Naive thymus-derived CD4-positive, alpha-beta T cell (primary cell): ENCODE results near the gene ZNF205. TPM values are rescaled to one million over a fixed set of nuclear protein-coding genes. Genes with fewer than 3 reads are reported as not detected.

Source experiments
- ATAC-seq: fragments of 150-1000 bp; cut with Tn5 transposase; 2 replicates; pipeline ENCODE4 v1.10.0; 2021; ENCODE audit warnings: mild to moderate bottlenecking, moderate library complexity
- CTCF ChIA-PET: fragments of 350-600 bp; sonication (Branson Sonifier 250); formaldehyde crosslinking; loops from one replicate; lab custom pipeline; 2021; ENCODE audit warnings: antibody characterized with exemption; lab: Charles Lee
- POLR2A ChIA-PET: fragments of 350-600 bp; sonication (Branson Sonifier 250); formaldehyde crosslinking; loops from one replicate; lab custom pipeline; 2021; ENCODE audit warnings: antibody characterized with exemption, inconsistent platforms; lab: Charles Lee
- DNase-seq, 9 donors: peaks; one replicate each; pipeline versions ENCODE4 v3.0.0 to v3.0.0-alpha.2; 2020 to 2022; ENCODE audit warnings: mixed read lengths in 1 of 9
- H3K27ac ChIP-seq: one replicate; pipeline ENCODE4 v1.7.0; 2013; ENCODE audit warnings: mild to moderate bottlenecking, low read depth, low read length, moderate library complexity
- H3K27me3 ChIP-seq, 2 donors: one replicate each; pipeline ENCODE4 v1.7.0; 2013; ENCODE audit warnings: low read length in 2 of 2, mild to moderate bottlenecking in 2 of 2, moderate library complexity in 2 of 2; ENCODE audit not compliant: control insufficient read depth in 2 of 2, insufficient read depth in 2 of 2
- H3K36me3 ChIP-seq, 3 experiments: 1 replicate in 2 of 3; 2 replicates in 1 of 3; pipeline ENCODE4 v1.7.0; 2013; ENCODE audit warnings: low read length in 3 of 3, mild to moderate bottlenecking in 3 of 3, moderate library complexity in 1 of 3; ENCODE audit not compliant: insufficient read depth in 3 of 3, control insufficient read depth in 2 of 3
- H3K4me1 ChIP-seq, 2 donors: one replicate each; pipeline ENCODE4 v1.7.0; 2013; ENCODE audit warnings: low read length in 2 of 2, mild to moderate bottlenecking in 2 of 2, moderate library complexity in 1 of 2; ENCODE audit not compliant: control insufficient read depth in 2 of 2, insufficient read depth in 2 of 2
- H3K4me3 ChIP-seq: 2 replicates; pipeline ENCODE4 v1.7.0; 2013; ENCODE audit warnings: mild to moderate bottlenecking, low read length
- H3K9me3 ChIP-seq, 3 experiments: 1 replicate in 2 of 3; 2 replicates in 1 of 3; pipeline ENCODE4 v1.7.0; 2013; ENCODE audit warnings: low read length in 3 of 3; ENCODE audit not compliant: control insufficient read depth in 2 of 3
- H3K27ac Mint-ChIP-seq, 9 donors: one replicate each; pipeline ENCODE4 v1.8.0; 2020 to 2022; ENCODE audit warnings: mixed read lengths in 9 of 9, mild to moderate bottlenecking in 8 of 9, moderate library complexity in 5 of 9, inconsistent platforms in 2 of 9
- H3K27me3 Mint-ChIP-seq, 5 donors: one replicate each; pipeline ENCODE4 v1.8.0; 2021 to 2022; ENCODE audit warnings: mixed read lengths in 5 of 5, mild to moderate bottlenecking in 1 of 5
- H3K36me3 Mint-ChIP-seq, 5 donors: one replicate each; pipeline ENCODE4 v1.8.0; 2020 to 2022; ENCODE audit warnings: mixed read lengths in 5 of 5, mild to moderate bottlenecking in 3 of 5, inconsistent platforms in 1 of 5
- H3K4me1 Mint-ChIP-seq, 7 donors: one replicate each; pipeline ENCODE4 v1.8.0; 2020 to 2022; ENCODE audit warnings: mixed read lengths in 7 of 7, mild to moderate bottlenecking in 3 of 7, inconsistent platforms in 1 of 7
- H3K4me3 Mint-ChIP-seq, 10 donors: one replicate each; pipeline ENCODE4 v1.8.0; 2020 to 2022; ENCODE audit warnings: mild to moderate bottlenecking in 10 of 10, mixed read lengths in 10 of 10, moderate library complexity in 6 of 10, inconsistent platforms in 2 of 10
- H3K9me3 Mint-ChIP-seq, 11 donors: one replicate each; pipeline ENCODE4 v1.8.0; 2020 to 2022; ENCODE audit warnings: mixed read lengths in 11 of 11, mild to moderate bottlenecking in 4 of 11, inconsistent platforms in 1 of 11, moderate library complexity in 1 of 11
- intact Hi-C, 2 donors: fragments of 100-400 bp; cut with micrococcal nuclease; formaldehyde crosslinking; loops; one replicate each; pipeline ENCODE4 v1.15.1; 2023
- polyA plus RNA-seq, 2 donors: library from polyadenylated mRNA; unstranded; fragments of 300-500 nt; fragmentation: Illumina TruSeq; gene quantifications; one replicate each; pipeline ENCODE4 v1.2.3, GENCODE V29; 2021
- total RNA-seq, 6 experiments: library from RNA in 5 of 6; stranded (reverse) in 5 of 6; gene quantifications; 1 replicate in 5 of 6; 2 replicates in 1 of 6; pipeline ENCODE4 v1.2.3 and lab custom pipeline; 2021 to 2026

Gene ZNF205
- total and polyA plus RNA-seq, 7 experiments from 2014 or later = 0.09 to 0.29 TPM; not detected in 5

GRCh38 chr16:3122926-3123570 lies 10.7 kb downstream of the ZNF205 start:
- ChIA-PET POLR2A (interaction anchor here (0.6 to 2.7 kb wide), 7 partner anchors 9 to 120 kb away, joined by 3 to 11 read pairs (median 3); no protein-coding TSS in a partner anchor), CTCF (interaction anchor here (0.6 to 1.4 kb wide), 8 partner anchors 18 to 1501 kb away, joined by 3 to 4 read pairs (median 3); no protein-coding TSS in a partner anchor)
- Mint-ChIP-seq H3K9me3 (no peaks in the 10 kb centered on the region), H3K27ac (peak overlapping the region; percentile 32 to 97 (median 92)), H3K4me1 (peaks cover 12 to 41% (median 36%) of the 10 kb centered on the region in 7 donors), H3K27me3 (no peaks in the 10 kb centered on the region), H3K4me3 (peak overlapping the region; percentile 92 to 99 (median 96)), H3K36me3 (peaks cover 0 to 11% (median 0%) of the 10 kb centered on the region in 5 donors)
- DNase-seq (no peak), ATAC-seq (no peak)
- intact Hi-C loops = no loop called here
- Histone ChIP-seq H3K4me3 (no peak overlapping the region), H3K9me3 (no peaks in the 10 kb centered on the region), H3K4me1 (peaks cover 9 to 20% of the 10 kb centered on the region in 2 donors), H3K36me3 (peaks cover 0 to 6% (median 0%) of the 10 kb centered on the region in 3 experiments), H3K27ac (no peak overlapping the region), H3K27me3 (no peaks in the 10 kb centered on the region)

- Mint-ChIP-seq H3K4me1 (peaks cover 16 to 51% (median 43%) of the 10 kb centered on the region in 7 donors), H3K4me3 (peak overlapping the region; percentile 92 to 99 (median 96)), H3K36me3 (peaks cover 0 to 15% (median 0%) of the 10 kb centered on the region in 5 donors), H3K27ac (peak overlapping the region; percentile 85 to 99 (median 97)), H3K9me3 (no peaks in the 10 kb centered on the region), H3K27me3 (no peaks in the 10 kb centered on the region)
- DNase-seq (peak; percentile 92 to 97 (median 96)), ATAC-seq (peak; percentile 95)
- peak overlapping the region; percentile 90 for H3K4me3 ChIP-seq
- H3K27me3 ChIP-seq = no peaks in the 10 kb centered on the region
- intact Hi-C loops = loop anchor here (1.0 to 2.0 kb wide), 10 partner anchors 10 to 377 kb away; partner anchors contain the start of genes CLUAP1 (in 1 of the 2), IL32 (in 1 of the 2) and THOC6 (in 1 of the 2)
- H3K36me3 ChIP-seq = peaks cover 0 to 6% (median 0%) of the 10 kb centered on the region in 3 experiments
- no peaks in the 10 kb centered on the region for H3K9me3 ChIP-seq
- ChIA-PET CTCF (interaction anchor here (0.6 to 11.8 kb wide), 6 partner anchors 10 to 76 kb away, joined by 3 to 244 read pairs (median 4); partner anchors contain the start of genes IL32, ZNF213 and ZSCAN10), POLR2A (interaction anchor here (0.7 to 7.3 kb wide), 10 partner anchors 10 to 101 kb away, joined by 3 to 182 read pairs (median 6); partner anchors contain the start of genes HCFC1R1, IL32, THOC6 and ZNF213)
- H3K4me1 ChIP-seq = peaks cover 20 to 29% of the 10 kb centered on the region in 2 donors
- H3K27ac ChIP-seq = peak overlapping the region; percentile 75
These were observed 11.8 kb downstream of the ZNF205 start for GRCh38 chr16:3123986-3124886.

DNA sequence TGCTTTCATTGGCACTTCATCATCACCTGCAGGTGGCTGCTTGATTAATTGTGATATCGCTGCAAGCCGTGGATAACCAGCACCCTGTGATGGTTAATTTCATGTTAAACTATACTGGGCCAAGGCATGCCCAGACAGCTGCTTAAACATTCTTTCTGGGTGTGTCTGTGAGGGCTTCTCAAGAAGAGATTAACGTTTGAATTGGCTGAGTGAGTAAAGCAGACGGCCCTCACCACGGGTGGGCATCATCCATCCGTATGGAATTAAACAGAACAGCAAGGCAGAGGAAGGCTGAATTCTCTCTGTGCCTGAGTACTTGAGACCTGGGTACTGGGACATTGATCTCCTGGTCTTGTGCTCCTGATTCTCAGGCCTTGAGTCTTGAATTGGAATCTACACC lies 15.4 kb downstream of the ZNF205 start:
- H3K4me1 ChIP-seq = peaks cover 24 to 36% of the 10 kb centered on the region in 2 donors
- no peaks in the 10 kb centered on the region for H3K9me3 ChIP-seq
- Mint-ChIP-seq H3K27me3 (no peaks in the 10 kb centered on the region), H3K27ac (peak overlapping the region in 5 of 9 donors; percentile 15 to 64 (median 56)), H3K9me3 (no peaks in the 10 kb centered on the region), H3K4me1 (peaks cover 22 to 62% (median 56%) of the 10 kb centered on the region in 7 donors), H3K36me3 (peaks cover 0 to 23% (median 3%) of the 10 kb centered on the region in 5 donors), H3K4me3 (peak overlapping the region; percentile 25 to 95 (median 62))
- CTCF ChIA-PET = interaction anchor here (0.6 to 11.8 kb wide), 8 partner anchors 8 to 97 kb away, joined by 3 to 244 read pairs (median 18); partner anchors contain the start of genes IL32 and ZSCAN10
- H3K36me3 ChIP-seq = peaks cover 0 to 6% (median 0%) of the 10 kb centered on the region in 3 experiments
- H3K27ac ChIP-seq = no peak overlapping the region
- H3K27me3 ChIP-seq = no peaks in the 10 kb centered on the region
- DNase-seq (no peak), ATAC-seq (no peak)
- no peak overlapping the region for H3K4me3 ChIP-seq
- POLR2A ChIA-PET = interaction anchor here (0.7 to 11.8 kb wide), 14 partner anchors 9 to 147 kb away, joined by 3 to 182 read pairs (median 12); partner anchors contain the start of genes IL32 and ZSCAN10
- intact Hi-C loops = no loop called here

DNA sequence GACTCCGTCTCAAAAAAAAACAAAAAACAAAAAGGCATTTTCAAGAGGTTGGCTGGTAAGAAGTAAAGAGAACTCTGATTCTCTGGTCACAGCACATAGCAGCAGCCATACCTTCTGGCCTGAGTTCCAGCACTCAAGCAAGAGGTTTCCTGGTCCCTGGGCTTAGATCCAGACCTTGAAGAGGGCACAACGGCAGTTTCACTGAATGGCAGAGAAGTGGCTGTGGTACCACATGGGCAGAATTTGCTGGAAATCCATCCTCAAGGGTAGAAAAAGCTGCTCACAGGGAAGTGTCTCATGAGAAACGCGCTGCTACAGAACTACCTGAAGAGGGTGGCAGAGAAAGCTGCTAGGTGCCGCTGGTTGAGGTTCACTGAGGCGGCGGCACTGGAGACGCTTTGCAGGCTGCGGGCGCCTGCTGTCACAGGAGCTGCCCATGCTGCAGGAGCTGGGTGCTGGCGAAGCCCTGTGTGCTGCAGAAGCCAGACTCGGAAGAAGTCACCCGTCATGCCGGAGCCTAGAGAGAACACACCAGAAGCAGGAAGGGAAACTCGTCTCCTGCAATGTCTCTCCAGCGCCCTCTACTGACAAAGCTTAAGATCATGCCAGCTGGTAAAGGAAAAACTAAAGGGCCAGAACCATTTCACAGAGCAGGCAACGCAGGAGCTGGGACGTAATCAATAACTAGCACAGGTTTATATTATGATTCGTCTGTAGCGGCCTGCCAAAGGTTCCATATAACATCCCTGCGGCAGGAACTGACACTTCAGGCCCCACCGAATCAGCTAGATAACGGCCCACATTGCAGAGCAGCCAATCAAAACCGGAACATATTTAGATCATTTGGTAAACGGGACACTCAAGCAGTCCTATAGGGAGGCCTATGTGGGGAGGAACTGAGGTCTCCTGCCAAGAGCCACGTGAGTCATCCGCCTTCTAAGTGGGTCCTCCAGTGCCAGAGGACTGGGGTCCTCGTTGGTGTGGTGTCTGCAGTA lies 17.0 kb downstream of the ZNF205 start:
- Histone ChIP-seq H3K27me3 (no peaks in the 10 kb centered on the region), H3K27ac (peak overlapping the region; percentile 72), H3K4me3 (peak overlapping the region; percentile 69), H3K4me1 (peaks cover 27 to 36% of the 10 kb centered on the region in 2 donors), H3K36me3 (peaks cover 0 to 3% (median 0%) of the 10 kb centered on the region in 3 experiments), H3K9me3 (no peaks in the 10 kb centered on the region)
- Mint-ChIP-seq H3K9me3 (no peaks in the 10 kb centered on the region), H3K4me1 (peaks cover 22 to 67% (median 55%) of the 10 kb centered on the region in 7 donors), H3K27me3 (no peaks in the 10 kb centered on the region), H3K27ac (peak overlapping the region; percentile 38 to 96 (median 85)), H3K36me3 (peaks cover 0 to 26% (median 3%) of the 10 kb centered on the region in 5 donors), H3K4me3 (peak overlapping the region; percentile 73 to 97 (median 93))
- intact Hi-C loops = loop anchor here (1.0 to 10.0 kb wide), 9 partner anchors 23 to 355 kb away; partner anchors contain the start of gene ELOB (in 1 of the 2)
- DNase-seq (peak; percentile 53 to 92 (median 88)), ATAC-seq (peak; percentile 91)
- POLR2A ChIA-PET = interaction anchor here (0.6 to 11.8 kb wide), 35 partner anchors 9 to 411 kb away, joined by 3 to 182 read pairs (median 5); partner anchors contain the start of genes HCFC1R1, IL32, THOC6 and ZSCAN10
- CTCF ChIA-PET = interaction anchor here (0.6 to 11.8 kb wide), 35 partner anchors 9 to 376 kb away, joined by 3 to 244 read pairs (median 6); partner anchors contain the start of genes IL32, ZNF205 and ZSCAN10

DNA sequence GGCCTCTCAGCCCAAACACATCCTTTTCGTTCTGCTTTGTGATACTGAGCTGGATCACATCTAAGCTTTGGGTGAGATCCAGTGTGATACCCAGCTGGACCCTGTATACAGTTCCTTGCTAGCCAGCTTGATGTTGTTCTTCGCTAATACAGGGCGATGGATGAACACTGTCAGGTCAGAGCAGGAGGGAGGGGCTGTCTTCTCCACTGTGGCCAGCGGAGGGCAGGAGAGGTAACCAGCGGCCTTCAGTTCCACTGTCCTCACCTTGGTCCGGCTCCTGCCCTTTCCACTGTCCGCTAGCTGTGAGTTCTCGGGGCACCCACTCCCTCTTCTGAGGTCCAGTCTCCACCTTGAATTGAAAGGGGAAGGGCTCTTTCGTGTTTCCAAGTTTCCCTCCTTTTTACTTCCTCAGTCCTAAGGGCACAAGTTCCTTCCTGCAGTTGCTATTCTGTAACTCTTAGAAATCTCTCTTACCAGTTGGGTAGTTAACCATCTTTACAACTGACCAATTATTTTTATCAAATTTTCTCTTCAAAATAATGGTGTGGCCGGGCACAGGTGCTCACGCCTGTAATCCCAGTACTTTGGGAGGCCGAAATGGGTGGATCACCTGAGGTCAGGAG lies 19.5 kb downstream of the ZNF205 start:
- POLR2A ChIA-PET = interaction anchor here (0.6 to 11.8 kb wide), 14 partner anchors 9 to 690 kb away, joined by 3 to 95 read pairs (median 5); partner anchors contain the start of genes IL32 and ZSCAN10

More for the DNA sequence above, 19.5 kb downstream of the ZNF205 start:
- Histone ChIP-seq H3K9me3 (no peaks in the 10 kb centered on the region), H3K36me3 (peaks cover 0 to 3% (median 0%) of the 10 kb centered on the region in 3 experiments), H3K4me3 (no peak overlapping the region), H3K27me3 (no peaks in the 10 kb centered on the region), H3K27ac (no peak overlapping the region), H3K4me1 (peaks cover 29 to 33% of the 10 kb centered on the region in 2 donors)
- CTCF ChIA-PET = interaction anchor here (0.6 to 11.8 kb wide), 12 partner anchors 9 to 333 kb away, joined by 3 to 244 read pairs (median 4); partner anchors contain the start of genes IL32 and ZSCAN10
- Mint-ChIP-seq H3K9me3 (no peaks in the 10 kb centered on the region), H3K27me3 (no peaks in the 10 kb centered on the region), H3K4me3 (peak overlapping the region in 1 of 10 donors; percentile 25), H3K4me1 (peaks cover 24 to 68% (median 55%) of the 10 kb centered on the region in 7 donors), H3K36me3 (peaks cover 0 to 19% (median 3%) of the 10 kb centered on the region in 5 donors), H3K27ac (peak overlapping the region in 8 of 9 donors; percentile 8 to 76 (median 50))
- ATAC-seq (no peak), DNase-seq (peak in 4 of 9 donors; percentile 26 to 52 (median 31))
- intact Hi-C loops = loop anchor here in 1 of 2 donors (10.0 kb wide), 1 partner anchor 357 kb away; the partner anchor contains the start of gene ELOB
